HUES64 (cell line): ENCODE results near the gene RBMS2.

ENCODE experiments used
- H3K27ac ChIP-seq: 2 replicates; pipeline ENCODE4 v1.7.0; 2013; ENCODE audit warnings: low read depth, low read length, inconsistent platforms
- H3K27me3 ChIP-seq: 2 replicates; pipeline ENCODE4 v1.6.1; 2013; ENCODE audit warnings: mild to moderate bottlenecking, low read length; ENCODE audit not compliant: insufficient read depth
- H3K36me3 ChIP-seq: 2 replicates; pipeline ENCODE4 v1.6.1; 2013; ENCODE audit warnings: mild to moderate bottlenecking, low read length; ENCODE audit not compliant: insufficient read depth
- H3K4me1 ChIP-seq: 2 replicates; pipeline ENCODE4 v1.6.1; 2013; ENCODE audit warnings: mild to moderate bottlenecking, low read length, moderate library complexity; ENCODE audit not compliant: insufficient read depth
- H3K4me3 ChIP-seq: 2 replicates; pipeline ENCODE4 v1.5.1; 2013; ENCODE audit warnings: mild to moderate bottlenecking, low read length, moderate library complexity
- H3K9ac ChIP-seq: 2 replicates; pipeline ENCODE4 v1.6.1; 2013; ENCODE audit warnings: mild to moderate bottlenecking, low read depth, low read length
- H3K9me3 ChIP-seq: 2 replicates; pipeline ENCODE4 v1.6.1; 2013; ENCODE audit warnings: low read depth, low read length; ENCODE audit not compliant: insufficient read depth
- WGBS: fragments of 150-250, 120-280 bp; methylation state at CpG from one replicate; pipeline ENCODE4 v1.1.7; 2013; ENCODE audit warnings: missing lambda C conversion rate; 5-methylcytosine and 5-hydroxymethylcytosine counted together

The RBMS2 gene

GRCh38 chr12:56631790-56632700, 110.4 kb downstream of the RBMS2 start:
- H3K4me1 ChIP-seq: peaks cover 41% of the 10 kb centered on the region
- 0% methylated on average over 10 of the region's 13 CpGs for WGBS
- H3K4me3 ChIP-seq: peak overlapping the region; percentile 40

GRCh38 chr12:56632701-56633467, 111.3 kb downstream of the RBMS2 start:
- no peak overlapping the region for H3K9ac ChIP-seq
- no peak overlapping the region for H3K27ac ChIP-seq
- H3K36me3 ChIP-seq: peaks cover 8% of the 10 kb centered on the region
- peaks cover 41% of the 10 kb centered on the region for H3K4me1 ChIP-seq
- H3K9me3 ChIP-seq: no peaks in the 10 kb centered on the region
- WGBS: 67% methylated on average over 3 of the region's 4 CpGs
- no peaks in the 10 kb centered on the region for H3K27me3 ChIP-seq
- peak overlapping the region; percentile 40 for H3K4me3 ChIP-seq

More at GRCh38 chr12:56631790-56632700, 110.4 kb downstream of the RBMS2 start:
- Histone ChIP-seq H3K36me3 (peaks cover 1% of the 10 kb centered on the region; the same call in 1 of the 2 replicates), H3K27ac (peak overlapping the region; percentile 39; the same call in 1 of the 2 replicates), H3K9ac (no peak overlapping the region), H3K9me3 (no peaks in the 10 kb centered on the region), H3K27me3 (no peaks in the 10 kb centered on the region)

DNA sequence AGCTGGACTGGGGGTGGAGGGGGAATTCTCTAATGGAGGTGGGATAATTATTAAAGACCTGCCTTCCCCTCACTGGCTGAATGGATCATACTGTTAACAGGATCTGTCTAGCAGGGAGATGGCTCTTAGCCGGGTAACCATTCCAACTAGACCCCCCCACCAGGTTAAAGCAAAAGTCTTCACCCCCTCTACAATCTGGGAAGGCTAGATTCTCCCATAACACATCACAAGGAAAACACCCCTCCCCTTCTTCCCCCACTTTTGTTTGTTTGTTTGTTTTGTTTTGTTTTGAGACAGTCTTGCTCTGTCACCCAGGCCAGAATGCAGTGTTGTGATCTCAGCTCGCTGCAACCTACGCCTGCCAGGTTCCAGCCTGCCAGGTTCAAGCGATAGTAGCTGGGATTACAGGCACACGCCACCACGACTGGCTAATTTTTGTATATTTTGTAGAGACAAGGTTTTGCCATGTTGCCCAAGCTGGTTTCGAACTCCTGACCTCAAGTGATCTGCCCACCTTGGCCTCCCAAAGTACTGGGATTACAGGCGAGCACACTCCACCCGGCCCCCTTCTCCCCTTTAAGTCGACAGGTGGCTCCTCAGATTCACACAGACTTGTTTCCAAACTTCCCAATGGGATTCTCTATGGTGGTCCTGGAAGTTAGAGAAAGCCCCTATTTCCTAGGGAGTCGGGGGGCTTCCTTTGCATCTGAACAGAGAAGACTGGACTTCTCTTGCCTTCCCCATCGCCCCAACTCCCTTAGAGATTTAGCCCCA, 112.0 kb downstream of the RBMS2 start:
- Histone ChIP-seq H3K9ac (no peak overlapping the region), H3K36me3 (peaks cover 16% of the 10 kb centered on the region), H3K4me3 (peak overlapping the region; percentile 80), H3K27ac (peak overlapping the region; percentile 36; the same call in 1 of the 2 replicates), H3K9me3 (no peaks in the 10 kb centered on the region), H3K27me3 (no peaks in the 10 kb centered on the region), H3K4me1 (peaks cover 35% of the 10 kb centered on the region)
- 36% methylated on average over 12 of the region's 12 CpGs for WGBS

DNA sequence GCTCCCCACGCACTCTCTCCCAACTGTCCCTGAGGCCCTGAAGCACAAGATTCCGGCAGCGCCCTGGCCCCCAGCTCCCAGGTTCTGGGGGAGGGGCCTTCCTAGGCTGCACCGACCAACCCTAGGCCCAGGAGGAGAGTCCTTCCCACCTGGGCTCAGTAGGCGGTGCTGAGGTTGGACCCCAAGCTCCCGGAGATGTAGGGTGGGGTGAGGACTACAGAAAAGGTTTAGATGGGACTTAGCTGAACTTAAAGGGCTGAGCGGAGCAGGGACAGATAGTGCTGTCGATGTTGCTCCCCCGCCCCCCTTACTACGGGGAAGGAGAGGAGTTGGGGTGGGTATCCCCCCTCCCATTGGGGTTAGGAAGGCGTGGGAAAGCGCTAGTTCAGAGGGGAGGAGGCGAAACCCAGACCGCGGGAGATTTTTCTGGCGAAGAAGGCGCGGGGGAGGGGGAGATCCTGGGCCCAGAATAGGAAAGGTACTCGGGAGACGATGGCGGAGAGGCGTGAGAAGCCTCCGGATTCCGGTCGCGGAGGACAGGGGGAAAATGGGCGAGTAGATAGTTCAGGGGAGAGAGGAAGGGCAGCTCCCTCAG, 112.7 kb downstream of the RBMS2 start:
- Histone ChIP-seq H3K36me3 (peaks cover 23% of the 10 kb centered on the region), H3K27me3 (no peaks in the 10 kb centered on the region), H3K27ac (peak overlapping the region; percentile 36; the same call in 1 of the 2 replicates), H3K4me1 (peaks cover 35% of the 10 kb centered on the region), H3K4me3 (peak overlapping the region; percentile 80), H3K9ac (peak overlapping the region; percentile 61), H3K9me3 (no peaks in the 10 kb centered on the region)
- under 1% methylated on average over 23 of the region's 27 CpGs for WGBS

DNA sequence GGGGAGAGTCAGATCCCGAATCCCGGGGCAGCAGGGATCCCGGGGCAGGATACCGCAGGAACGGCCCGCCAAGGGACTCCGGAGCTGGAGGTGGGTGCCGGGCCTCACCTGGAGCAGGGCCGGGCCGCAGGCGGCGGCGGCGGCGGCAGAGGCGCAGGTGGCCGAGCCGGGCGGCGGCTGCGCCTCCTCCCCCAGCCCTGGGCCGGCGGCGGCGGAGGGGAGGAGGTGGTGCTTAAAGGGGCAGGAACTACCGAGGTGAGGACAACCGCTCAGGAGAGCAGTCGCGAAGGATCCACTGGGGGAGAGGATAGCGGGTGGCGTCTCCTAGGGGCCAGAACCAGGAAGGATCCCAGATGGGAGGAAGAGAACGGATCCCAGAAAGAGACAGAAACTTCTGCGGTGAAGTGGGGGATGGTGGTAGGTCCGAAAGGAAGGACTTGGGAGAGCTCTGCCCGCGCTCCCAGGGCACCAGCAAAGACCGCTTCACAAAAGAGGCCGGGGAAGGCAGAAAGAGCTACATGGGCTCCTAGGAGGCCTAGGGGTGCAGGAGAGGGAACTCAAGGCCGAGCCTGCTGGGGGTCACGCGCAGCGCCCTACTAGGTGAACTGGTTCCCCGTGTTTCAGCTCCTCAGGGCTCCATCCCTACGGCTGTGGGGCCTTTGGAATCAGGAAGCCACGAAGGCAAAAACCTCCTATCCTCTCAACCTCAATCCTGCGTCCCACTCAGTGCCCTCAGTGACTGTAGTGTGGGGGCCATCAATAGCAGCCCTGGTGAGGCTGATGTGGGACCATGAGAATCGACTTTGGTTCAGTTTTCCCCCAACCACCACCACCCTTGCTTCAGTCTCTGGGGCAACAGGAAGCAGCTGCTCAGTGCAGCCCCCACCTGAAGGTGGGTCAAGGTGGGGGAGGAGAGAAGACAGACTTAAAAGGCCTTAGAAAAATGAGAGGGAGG, 113.5 kb downstream of the RBMS2 start:
- Histone ChIP-seq H3K4me3 (peak overlapping the region; percentile 80), H3K27me3 (no peaks in the 10 kb centered on the region), H3K4me1 (peaks cover 35% of the 10 kb centered on the region), H3K27ac (peak overlapping the region; percentile 76; the same call in 1 of the 2 replicates), H3K9ac (peak overlapping the region; percentile 61), H3K36me3 (peaks cover 31% of the 10 kb centered on the region), H3K9me3 (no peaks in the 10 kb centered on the region)
- WGBS: 1% methylated on average over 47 of the region's 47 CpGs

- WGBS: 2% methylated on average over 20 of the region's 20 CpGs
- H3K27ac ChIP-seq: peak overlapping the region; percentile 76; the same call in 1 of the 2 replicates
These were observed 114.4 kb downstream of the RBMS2 start for GRCh38 chr12:56635806-56636674.

DNA sequence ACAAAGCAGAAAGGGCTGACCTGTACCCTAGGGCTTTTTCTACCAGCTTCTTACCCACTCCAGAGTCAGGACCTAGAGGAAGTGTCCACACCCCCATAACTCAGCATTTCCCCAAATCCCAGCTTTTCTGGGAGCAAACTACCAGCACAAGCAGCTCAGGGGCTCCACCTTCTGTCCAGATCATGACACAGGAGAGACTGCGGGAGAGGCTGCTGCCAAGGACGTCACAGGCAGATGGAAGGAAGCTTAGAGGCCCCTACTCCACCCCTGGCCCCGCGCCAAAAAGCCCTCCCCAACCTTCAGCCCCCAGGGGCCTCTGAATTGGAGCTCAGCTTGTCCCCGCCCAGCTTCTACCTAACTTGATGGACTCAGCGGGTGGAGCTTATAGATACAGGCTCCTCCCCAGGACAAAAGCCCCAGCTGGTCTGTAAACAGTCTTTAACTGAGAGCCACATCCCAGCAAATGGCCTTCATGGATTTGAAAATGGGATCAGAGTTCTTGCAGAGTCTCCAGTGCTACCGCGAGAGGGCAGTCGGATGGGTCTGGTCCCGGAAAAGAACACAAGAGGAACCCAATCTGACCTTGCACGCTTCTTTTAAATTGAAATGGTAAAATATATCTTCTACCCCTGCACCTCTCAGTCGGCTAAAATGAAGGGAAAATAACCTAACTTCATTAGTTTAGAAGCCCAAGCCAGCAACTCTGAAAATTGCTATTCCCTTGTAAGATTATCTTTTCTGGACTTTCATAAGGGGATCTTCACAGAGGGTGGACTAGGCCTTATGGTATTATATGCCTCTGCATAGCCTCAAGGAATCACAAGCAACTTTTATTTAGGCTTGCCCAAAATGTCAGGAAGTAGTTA, 115.3 kb downstream of the RBMS2 start:
- Histone ChIP-seq H3K9me3 (no peaks in the 10 kb centered on the region), H3K36me3 (peaks cover 48% of the 10 kb centered on the region), H3K9ac (0 out of 2 replicates have a peak overlapping the region, but pooled peaks have one; percentile 1), H3K4me3 (peak overlapping the region; percentile 80), H3K27ac (peak overlapping the region; percentile 76; the same call in 1 of the 2 replicates), H3K4me1 (peaks cover 24% of the 10 kb centered on the region), H3K27me3 (no peaks in the 10 kb centered on the region)
- 7% methylated on average over 12 of the region's 12 CpGs for WGBS

More at GRCh38 chr12:56635806-56636674, 114.4 kb downstream of the RBMS2 start:
- Histone ChIP-seq H3K4me3 (peak overlapping the region; percentile 80), H3K4me1 (peaks cover 30% of the 10 kb centered on the region), H3K9me3 (no peaks in the 10 kb centered on the region), H3K36me3 (peaks cover 40% of the 10 kb centered on the region), H3K27me3 (no peaks in the 10 kb centered on the region), H3K9ac (peak overlapping the region; percentile 54; the same call in 1 of the 2 replicates)

- H3K36me3 ChIP-seq: peaks cover 56% of the 10 kb centered on the region
- H3K27ac ChIP-seq: no peak overlapping the region; the same call in 1 of the 2 replicates
These were observed 116.0 kb downstream of the RBMS2 start for GRCh38 chr12:56637621-56638020.

More at GRCh38 chr12:56637621-56638020, 116.0 kb downstream of the RBMS2 start:
- H3K4me1 ChIP-seq: peaks cover 18% of the 10 kb centered on the region
- no peaks in the 10 kb centered on the region for H3K9me3 ChIP-seq
- H3K9ac ChIP-seq: no peak overlapping the region
- H3K27me3 ChIP-seq: no peaks in the 10 kb centered on the region
- H3K4me3 ChIP-seq: no peak overlapping the region
- WGBS: 76% methylated on average over 2 of the region's 2 CpGs
